ENCODE measurements around the gene EZH2.

DNA sequence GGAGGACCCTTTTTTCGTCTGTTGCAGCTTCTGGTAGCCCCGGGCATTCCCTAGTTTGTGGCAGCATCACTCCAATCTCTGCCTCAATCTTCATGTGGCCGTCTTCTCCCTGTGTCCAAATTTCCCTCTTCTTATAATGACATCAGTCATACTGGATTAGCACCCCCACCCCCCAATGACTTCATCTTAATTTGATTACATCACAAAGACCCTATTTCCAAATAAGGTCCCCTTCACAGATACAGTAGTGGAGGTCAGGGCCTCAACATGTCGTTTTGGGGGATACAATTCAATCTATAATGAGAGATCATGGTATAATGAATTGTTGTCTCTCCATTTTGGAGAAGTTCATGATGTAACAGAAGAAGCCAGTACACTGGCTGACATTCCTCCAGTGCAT is 28.1 kb upstream of the EZH2 start:
- TF ChIP-seq ZNF565 (CRISPR knock-in tag; conservative IDR thresholded peaks at IDR 0.05; ENCODE audit: low read depth) (no peak), SNAI2 (CRISPR knock-in tag; IDR thresholded peaks at IDR 0.05) (no peak), ZFP30 (CRISPR knock-in tag; IDR thresholded peaks at IDR 0.05) (no peak), RARB (CRISPR knock-in tag; IDR thresholded peaks at IDR 0.05) (no peak), ISL1 (CRISPR knock-in tag; IDR thresholded peaks at IDR 0.05) (no peak), GLIS3 (CRISPR knock-in tag; IDR thresholded peaks at IDR 0.05) (no peak), ZNF8 (CRISPR knock-in tag; IDR thresholded peaks at IDR 0.05) (no peak), ZFP3 (CRISPR knock-in tag; IDR thresholded peaks at IDR 0.05) (no peak)
- TF ChIP-seq, protein P1, sequence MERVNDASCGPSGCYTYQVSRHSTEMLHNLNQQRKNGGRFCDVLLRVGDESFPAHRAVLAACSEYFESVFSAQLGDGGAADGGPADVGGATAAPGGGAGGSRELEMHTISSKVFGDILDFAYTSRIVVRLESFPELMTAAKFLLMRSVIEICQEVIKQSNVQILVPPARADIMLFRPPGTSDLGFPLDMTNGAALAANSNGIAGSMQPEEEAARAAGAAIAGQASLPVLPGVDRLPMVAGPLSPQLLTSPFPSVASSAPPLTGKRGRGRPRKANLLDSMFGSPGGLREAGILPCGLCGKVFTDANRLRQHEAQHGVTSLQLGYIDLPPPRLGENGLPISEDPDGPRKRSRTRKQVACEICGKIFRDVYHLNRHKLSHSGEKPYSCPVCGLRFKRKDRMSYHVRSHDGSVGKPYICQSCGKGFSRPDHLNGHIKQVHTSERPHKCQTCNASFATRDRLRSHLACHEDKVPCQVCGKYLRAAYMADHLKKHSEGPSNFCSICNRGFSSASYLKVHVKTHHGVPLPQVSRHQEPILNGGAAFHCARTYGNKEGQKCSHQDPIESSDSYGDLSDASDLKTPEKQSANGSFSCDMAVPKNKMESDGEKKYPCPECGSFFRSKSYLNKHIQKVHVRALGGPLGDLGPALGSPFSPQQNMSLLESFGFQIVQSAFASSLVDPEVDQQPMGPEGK (CRISPR knock-in tag; IDR thresholded peaks at IDR 0.05; ENCODE audit: borderline replicate concordance): no peak
- TF ChIP-seq, protein P2, sequence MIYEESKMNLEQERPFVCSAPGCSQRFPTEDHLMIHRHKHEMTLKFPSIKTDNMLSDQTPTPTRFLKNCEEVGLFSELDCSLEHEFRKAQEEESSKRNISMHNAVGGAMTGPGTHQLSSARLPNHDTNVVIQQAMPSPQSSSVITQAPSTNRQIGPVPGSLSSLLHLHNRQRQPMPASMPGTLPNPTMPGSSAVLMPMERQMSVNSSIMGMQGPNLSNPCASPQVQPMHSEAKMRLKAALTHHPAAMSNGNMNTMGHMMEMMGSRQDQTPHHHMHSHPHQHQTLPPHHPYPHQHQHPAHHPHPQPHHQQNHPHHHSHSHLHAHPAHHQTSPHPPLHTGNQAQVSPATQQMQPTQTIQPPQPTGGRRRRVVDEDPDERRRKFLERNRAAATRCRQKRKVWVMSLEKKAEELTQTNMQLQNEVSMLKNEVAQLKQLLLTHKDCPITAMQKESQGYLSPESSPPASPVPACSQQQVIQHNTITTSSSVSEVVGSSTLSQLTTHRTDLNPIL (CRISPR knock-in tag; IDR thresholded peaks at IDR 0.05; ENCODE audit: low read depth): no peak

All from SK-N-SH treated with all-trans-retinoic acid at 6 μM for 48 hours (cell line).